Upper lobe of right lung (tissue), 1 donor: ENCODE data around the gene PLA2G5. TPM values are rescaled to one million over a fixed set of nuclear protein-coding genes. Genes with fewer than 3 reads are reported as not detected.
"Not testable (repeated sequence)": the region's sequence is repeated elsewhere in the genome, so short reads cannot be mapped to it uniquely, and the experiment has no call there.

Experiments
- ATAC-seq: fragments of 200-7000 bp; cut with Tn5 transposase; one replicate; pipeline ENCODE4 v1.9.1; 2020; ENCODE audit warnings: mild to moderate bottlenecking, moderate library complexity
- DNase-seq: peaks from one replicate; pipeline ENCODE4 v3.0.0-alpha.2; 2020
- H3K27ac ChIP-seq: fragments of 200-600 bp; one replicate; pipeline ENCODE4 v1.8.0; 2022
- H3K27me3 ChIP-seq: fragments of 200-600 bp; one replicate; pipeline ENCODE4 v1.8.0; 2022; ENCODE audit warnings: mild to moderate bottlenecking
- H3K36me3 ChIP-seq: fragments of 200-600 bp; one replicate; pipeline ENCODE4 v1.8.0; 2022
- H3K4me1 ChIP-seq: fragments of 200-600 bp; one replicate; pipeline ENCODE4 v1.8.0; 2022
- H3K4me3 ChIP-seq: fragments of 200-600 bp; one replicate; pipeline ENCODE4 v1.8.0; 2022; ENCODE audit warnings: mild to moderate bottlenecking
- H3K9me3 ChIP-seq: fragments of 200-600 bp; one replicate; pipeline ENCODE4 v1.8.0; 2022
- intact Hi-C: fragments of 100-400 bp; cut with DNase I; formaldehyde crosslinking; loops from one replicate; pipeline ENCODE4 v1.11.0; 2022
- total RNA-seq: library from RNA; stranded (reverse); fragmentation: NEBNext Ultra II Directional; extraction: Animal tissue kit (Norgen Biotek cat#: 25700); gene quantifications from one replicate; pipeline ENCODE4 v1.2.1, GENCODE V29; 2021
- TF ChIP-seq, protein P1 (sequence below): fragments of 200-600 bp; IDR thresholded peaks from one replicate; pipeline ENCODE4 v1.8.0; 2022; ENCODE audit warnings: antibody characterized with exemption
- donor health status: DM: no; HTN: yes; CAD: no; lungs with severe emphysema.

Gene PLA2G5
- total RNA-seq, 1 donor from 2014 or later = 4.9 TPM

DNA sequence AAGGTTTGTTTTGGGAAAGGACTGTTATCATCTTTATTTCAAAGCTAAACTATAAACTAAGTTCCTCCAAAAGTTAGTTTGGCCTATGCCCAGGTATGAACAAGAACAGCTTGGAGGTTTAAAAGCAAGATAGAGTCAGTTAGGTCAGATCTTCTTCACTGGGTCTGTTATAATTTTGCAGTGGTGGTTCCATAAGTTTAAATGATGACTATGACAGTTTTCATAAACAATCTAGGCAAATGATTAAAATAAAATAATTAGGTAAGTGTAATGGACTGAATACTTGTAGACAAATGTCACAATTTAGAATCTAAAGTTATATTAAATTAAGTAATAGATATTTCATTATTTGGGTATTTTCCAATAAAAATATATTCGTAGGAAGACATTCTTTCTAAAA, 21.4 kb upstream of the PLA2G5 start:
- Histone ChIP-seq H3K27me3 (no peaks in the 10 kb centered on the region), H3K4me1 (no peaks in the 10 kb centered on the region), H3K27ac (no peak overlapping the region), H3K9me3 (no peaks in the 10 kb centered on the region), H3K4me3 (no peak overlapping the region), H3K36me3 (no peaks in the 10 kb centered on the region)
- no peak for ATAC-seq
- TF ChIP-seq, protein P1, sequence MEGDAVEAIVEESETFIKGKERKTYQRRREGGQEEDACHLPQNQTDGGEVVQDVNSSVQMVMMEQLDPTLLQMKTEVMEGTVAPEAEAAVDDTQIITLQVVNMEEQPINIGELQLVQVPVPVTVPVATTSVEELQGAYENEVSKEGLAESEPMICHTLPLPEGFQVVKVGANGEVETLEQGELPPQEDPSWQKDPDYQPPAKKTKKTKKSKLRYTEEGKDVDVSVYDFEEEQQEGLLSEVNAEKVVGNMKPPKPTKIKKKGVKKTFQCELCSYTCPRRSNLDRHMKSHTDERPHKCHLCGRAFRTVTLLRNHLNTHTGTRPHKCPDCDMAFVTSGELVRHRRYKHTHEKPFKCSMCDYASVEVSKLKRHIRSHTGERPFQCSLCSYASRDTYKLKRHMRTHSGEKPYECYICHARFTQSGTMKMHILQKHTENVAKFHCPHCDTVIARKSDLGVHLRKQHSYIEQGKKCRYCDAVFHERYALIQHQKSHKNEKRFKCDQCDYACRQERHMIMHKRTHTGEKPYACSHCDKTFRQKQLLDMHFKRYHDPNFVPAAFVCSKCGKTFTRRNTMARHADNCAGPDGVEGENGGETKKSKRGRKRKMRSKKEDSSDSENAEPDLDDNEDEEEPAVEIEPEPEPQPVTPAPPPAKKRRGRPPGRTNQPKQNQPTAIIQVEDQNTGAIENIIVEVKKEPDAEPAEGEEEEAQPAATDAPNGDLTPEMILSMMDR = no peak
- intact Hi-C loops = no loop called here
- DNase-seq = no peak

DNA sequence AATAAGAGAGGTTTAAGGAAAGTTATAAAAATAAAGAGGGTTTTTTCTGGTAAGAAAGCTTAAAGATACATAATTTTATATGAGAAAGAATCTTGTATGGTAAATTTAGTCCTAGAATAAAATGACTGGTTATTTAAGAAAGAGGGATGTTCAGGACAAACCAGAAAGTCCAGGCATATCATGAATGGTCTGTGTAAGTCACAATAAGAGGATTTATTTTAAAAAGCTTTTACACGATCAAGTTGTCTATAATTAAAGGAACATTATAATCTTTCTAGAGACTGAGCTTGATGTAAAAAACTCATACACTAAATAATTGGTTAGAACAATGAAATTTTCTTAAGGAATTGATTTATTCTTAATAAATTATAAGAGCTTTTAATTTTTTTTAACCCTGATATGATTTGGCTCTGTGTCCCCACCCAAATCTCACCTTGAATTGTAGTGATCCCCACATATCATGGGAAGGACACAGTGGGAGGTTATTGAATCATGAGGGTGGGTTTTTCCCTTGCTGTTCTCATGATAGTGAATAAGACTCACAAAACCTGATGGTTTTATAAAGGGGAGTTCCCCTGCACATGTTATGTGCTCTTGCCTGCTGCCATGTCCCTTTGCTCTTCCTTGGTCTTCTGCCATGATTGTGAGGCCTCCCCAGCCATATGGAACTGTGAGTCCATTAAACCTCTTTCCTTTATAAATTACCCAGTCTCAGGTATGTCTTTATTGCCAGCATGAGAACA, 20.8 kb upstream of the PLA2G5 start:
- intact Hi-C loops, H3K36me3 ChIP-seq, H3K9me3 ChIP-seq, H3K27ac ChIP-seq, DNase-seq, H3K4me3 ChIP-seq, ATAC-seq, H3K27me3 ChIP-seq, H3K4me1 ChIP-seq: not testable (repeated sequence)

DNA sequence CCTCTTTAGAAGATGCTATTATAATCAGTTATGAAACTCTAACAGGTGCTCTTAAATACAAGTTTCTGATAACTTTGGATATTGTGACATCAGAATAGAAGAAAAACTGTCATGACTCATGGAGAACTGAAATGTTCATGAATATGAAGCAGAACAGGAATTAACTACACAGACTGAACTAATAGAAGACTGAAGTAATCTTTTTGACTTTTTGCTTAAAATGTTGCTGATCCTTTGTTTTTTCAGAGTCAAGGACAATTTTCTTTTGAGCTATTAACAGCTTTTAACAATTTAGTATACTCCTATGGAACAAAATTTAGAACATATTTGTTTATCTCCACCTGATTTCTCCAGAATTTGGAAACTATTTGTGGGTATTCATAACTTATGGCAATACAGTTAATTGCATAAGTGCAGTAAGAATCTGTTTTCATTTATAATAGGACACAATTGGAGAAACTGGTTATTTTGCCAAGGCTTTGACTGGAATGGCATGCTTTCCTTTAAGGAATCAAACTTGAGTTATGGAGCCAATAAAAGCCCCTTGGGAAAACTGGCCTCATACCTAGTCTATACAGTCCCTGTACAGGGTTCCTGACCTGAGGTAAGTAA, 18.7 kb upstream of the PLA2G5 start:
- DNase-seq (no peak), ATAC-seq (no peak)
- no peak overlapping the region for H3K4me3 ChIP-seq
- H3K27me3 ChIP-seq = no peaks in the 10 kb centered on the region
- TF ChIP-seq, protein P1 = no peak
- no peaks in the 10 kb centered on the region for H3K36me3 ChIP-seq
- H3K27ac ChIP-seq = no peak overlapping the region
- H3K4me1 ChIP-seq = no peaks in the 10 kb centered on the region
- no peaks in the 10 kb centered on the region for H3K9me3 ChIP-seq
- intact Hi-C loops = no loop called here

DNA sequence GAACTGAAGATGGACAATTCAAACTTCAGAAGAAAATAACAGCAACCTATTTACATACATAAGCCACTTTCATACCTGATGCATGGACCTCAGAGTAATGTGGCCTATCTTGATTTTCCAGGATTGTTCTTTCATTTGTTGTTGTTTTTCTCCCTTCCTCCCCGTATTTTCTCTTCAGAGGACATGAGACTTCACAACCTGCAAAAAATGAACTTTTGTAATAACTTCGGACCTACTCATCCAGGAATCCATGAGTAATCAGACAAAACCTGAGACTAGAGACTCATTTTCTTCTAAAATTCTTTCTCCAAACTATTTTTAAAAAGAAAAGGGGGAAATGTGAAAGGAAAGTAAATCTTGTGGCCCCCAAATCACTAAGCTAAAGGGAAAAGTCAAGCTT, 17.6 kb upstream of the PLA2G5 start:
- TF ChIP-seq, protein P1 = no peak
- Histone ChIP-seq H3K36me3 (no peaks in the 10 kb centered on the region), H3K27ac (no peak overlapping the region), H3K4me3 (no peak overlapping the region), H3K9me3 (no peaks in the 10 kb centered on the region), H3K27me3 (no peaks in the 10 kb centered on the region), H3K4me1 (no peaks in the 10 kb centered on the region)
- DNase-seq (no peak), ATAC-seq (no peak)
- intact Hi-C loops = no loop called here

DNA sequence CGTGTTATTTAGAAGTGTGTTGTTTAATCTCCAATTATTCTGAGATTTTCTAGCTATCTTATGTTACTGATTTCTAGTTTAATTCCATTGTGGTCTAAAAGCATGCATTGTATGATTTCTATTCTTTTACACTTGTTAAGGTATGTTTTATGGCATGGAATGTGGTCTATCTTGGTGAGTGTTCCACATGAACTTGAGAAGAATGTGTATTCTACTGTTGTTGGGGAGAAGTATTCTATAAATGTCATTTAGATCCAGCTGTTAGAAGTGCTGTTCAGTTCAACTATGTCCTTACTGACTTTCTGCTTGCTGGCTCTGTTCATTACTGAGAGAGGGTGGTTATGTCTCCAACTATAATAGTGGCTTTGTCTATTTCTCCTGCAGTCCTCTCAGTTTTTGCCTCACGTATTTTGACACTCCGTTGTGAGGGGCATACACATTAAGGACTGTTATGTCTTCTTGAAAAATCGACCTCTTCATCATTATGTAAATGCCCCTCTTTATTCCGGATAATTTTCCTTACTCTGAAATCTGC, 12.0 kb upstream of the PLA2G5 start:
- Histone ChIP-seq H3K27me3 (no peaks in the 10 kb centered on the region), H3K36me3 (no peaks in the 10 kb centered on the region), H3K4me1 (peaks cover 7% of the 10 kb centered on the region), H3K27ac (no peak overlapping the region), H3K4me3 (no peak overlapping the region), H3K9me3 (no peaks in the 10 kb centered on the region)
- ATAC-seq (no peak), DNase-seq (no peak)
- TF ChIP-seq, protein P1 = no peak
- intact Hi-C loops = no loop called here

DNA sequence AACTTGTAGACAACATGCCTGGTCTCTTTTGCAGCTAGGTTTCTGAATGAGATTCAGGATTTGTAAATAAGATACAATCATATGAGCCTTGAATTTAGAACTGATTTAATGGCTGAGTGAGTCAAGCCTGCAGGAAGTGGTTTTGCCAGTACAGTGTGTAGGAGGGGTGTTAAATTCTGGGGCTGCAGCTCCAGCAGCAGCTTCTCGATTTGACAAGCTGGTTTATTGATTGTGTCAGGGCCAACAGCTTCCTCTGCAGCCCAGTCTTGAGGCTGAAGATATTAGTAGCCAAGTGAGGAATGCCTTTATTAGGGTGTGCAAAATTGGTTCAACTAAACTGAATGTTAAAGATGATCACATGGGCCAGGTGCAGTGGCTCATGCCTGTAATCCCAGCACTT, 11.5 kb upstream of the PLA2G5 start:
- H3K36me3 ChIP-seq = no peaks in the 10 kb centered on the region
- ATAC-seq (peak; percentile 86), DNase-seq (no peak)
- intact Hi-C loops = no loop called here
- no peaks in the 10 kb centered on the region for H3K9me3 ChIP-seq
- TF ChIP-seq, protein P1 = no peak
- no peak overlapping the region for H3K27ac ChIP-seq
- peaks cover 7% of the 10 kb centered on the region for H3K4me1 ChIP-seq
- H3K27me3 ChIP-seq = no peaks in the 10 kb centered on the region
- no peak overlapping the region for H3K4me3 ChIP-seq
